ENCODE data around the gene HOXB3. TPM values are rescaled to one million over a fixed set of nuclear protein-coding genes. Genes with fewer than 3 reads are reported as not detected.

The HOXB3 gene
- total RNA-seq, 4 donors from 2014 or later: 0.97 to 14.1 (median 3.9) TPM

- TF ChIP-seq CTCF (IDR thresholded peaks at IDR 0.05) (no peak), POLR2A (IDR thresholded peaks at IDR 0.05) (no peak)
- no peak for DNase-seq (ENCODE audit: low spot score in 2 of 2)
- no peak overlapping the region for H3K4me3 ChIP-seq (ENCODE audit: low read depth, poor library complexity, severe bottlenecking)
- intact Hi-C loops (cut with DNase I; ENCODE audit: low total_unique reads): no loop called here
- 37 to 43% methylated on average over 10 of the region's 10 CpGs for WGBS, 2 donors
These were observed 43.7 kb downstream of the HOXB3 start for GRCh38 chr17:48546137-48546923.

- H3K4me3 ChIP-seq (ENCODE audit: low read depth, poor library complexity, severe bottlenecking): no peak overlapping the region
- no peak for DNase-seq (ENCODE audit: low spot score in 2 of 2)
- 96 to 100% methylated on average over 1 of the region's 1 CpG for WGBS, 2 donors
- intact Hi-C loops (cut with DNase I; ENCODE audit: low total_unique reads): no loop called here
- TF ChIP-seq POLR2A (IDR thresholded peaks at IDR 0.05) (no peak), CTCF (IDR thresholded peaks at IDR 0.05) (no peak)
These were observed 44.5 kb downstream of the HOXB3 start for GRCh38 chr17:48545539-48545938.

- TF ChIP-seq POLR2A (IDR thresholded peaks at IDR 0.05) (no peak), CTCF (IDR thresholded peaks at IDR 0.05) (no peak)
- 42 to 44% methylated on average over 12 of the region's 12 CpGs for WGBS, 2 donors
- H3K4me3 ChIP-seq (ENCODE audit: low read depth, poor library complexity, severe bottlenecking): peak within 1 kb of the TSS; percentile 54
- intact Hi-C loops (cut with DNase I; ENCODE audit: low total_unique reads): no loop called here
- no peak for DNase-seq (ENCODE audit: low spot score in 2 of 2)
These were observed 45.0 kb downstream of the HOXB3 start, which contains the start of gene HOXB2 for GRCh38 chr17:48545022-48545375. Gene HOXB2 (minus strand): TSS chr17:48545109. CDS start chr17:48544911, 198 bp downstream.

GRCh38 chr17:48544349-48545021 is 45.6 kb downstream of the HOXB3 start:
- whole genome bisulfite sequencing, 2 donors: 3 to 5% methylated on average over 34 to 38 of the region's 38 CpGs

GRCh38 chr17:48543854-48544348 is 46.1 kb downstream of the HOXB3 start:
- TF ChIP-seq CTCF (IDR thresholded peaks at IDR 0.05): no peak
- TF ChIP-seq POLR2A (IDR thresholded peaks at IDR 0.05): no peak
- DNase-seq (ENCODE audit: low spot score in 2 of 2): no peak
- H3K4me3 ChIP-seq (ENCODE audit: low read depth, poor library complexity, severe bottlenecking): peak overlapping the region; percentile 54
- 1 to 3% methylated on average over 20 of the region's 20 CpGs for WGBS, 2 donors
- intact Hi-C loops (cut with DNase I; ENCODE audit: low total_unique reads): no loop called here

More at GRCh38 chr17:48544349-48545021, 45.6 kb downstream of the HOXB3 start:
- peak; percentile 73 to 95 for DNase-seq (ENCODE audit: low spot score in 2 of 2)
- TF ChIP-seq CTCF (IDR thresholded peaks at IDR 0.05) (no peak), POLR2A (IDR thresholded peaks at IDR 0.05) (no peak)
- intact Hi-C loops (cut with DNase I; ENCODE audit: low total_unique reads): no loop called here
- H3K4me3 ChIP-seq (ENCODE audit: low read depth, poor library complexity, severe bottlenecking): peak overlapping the region; percentile 54
